Mammary epithelial cell (primary cell): ENCODE measurements around the gene NTPCR.

ENCODE experiments used
- CTCF ChIP-seq, 2 donors: IDR thresholded peaks in 1 of 2; conservative IDR thresholded peaks in 1 of 2; 2 replicates each; pipeline ENCODE4 v1.5.1; 2011 to 2012; ENCODE audit warnings: inconsistent platforms in 2 of 2, low read length in 2 of 2, mild to moderate bottlenecking in 2 of 2, control low read depth in 1 of 2, low read depth in 1 of 2; ENCODE audit not compliant: insufficient read depth in 1 of 2; ENCODE audit errors: extremely low read depth in 1 of 2
- EZH2 ChIP-seq: IDR thresholded peaks from 2 replicates; pipeline ENCODE4 v1.6.1; 2012; ENCODE audit warnings: low read length, inconsistent platforms, borderline replicate concordance

GRCh38 chr1:232922485-232922884 lies 27.9 kb upstream of the NTPCR start:
- TF ChIP-seq CTCF (conservative IDR thresholded peaks at IDR 0.05 in 1 of 2, IDR thresholded peaks at IDR 0.05 in 1 of 2; ENCODE audit: extremely low read depth in 1 of 2, insufficient read depth in 1 of 2, low read depth in 1 of 2, low read length in 2 of 2) (no peak), EZH2 (no peak)
